Skeletal muscle satellite cell (primary cell): ENCODE measurements around the gene PGLYRP4.

Experiments
- H3K27me3 ChIP-seq: 2 replicates; pipeline ENCODE4 v1.7.0; 2013; ENCODE audit warnings: low read length; ENCODE audit not compliant: control insufficient read depth, insufficient read depth
- H3K36me3 ChIP-seq: 2 replicates; pipeline ENCODE4 v1.7.0; 2013; ENCODE audit warnings: mild to moderate bottlenecking, control low read depth, low read length; ENCODE audit not compliant: insufficient read depth
- H3K4me1 ChIP-seq: 2 replicates; pipeline ENCODE4 v1.7.0; 2013; ENCODE audit warnings: low read length; ENCODE audit not compliant: control insufficient read depth, insufficient read depth
- H3K4me2 ChIP-seq: 2 replicates; pipeline ENCODE4 v1.7.0; 2013; ENCODE audit warnings: mild to moderate bottlenecking, low read length
- H3K4me3 ChIP-seq: 2 replicates; pipeline ENCODE4 v1.7.0; 2013; ENCODE audit warnings: low read length
- H3K9ac ChIP-seq: 2 replicates; pipeline ENCODE4 v1.7.0; 2013; ENCODE audit warnings: mild to moderate bottlenecking, low read depth, low read length, moderate library complexity
- H3K9me3 ChIP-seq: replicated peaks from 2 replicates; pipeline ENCODE4 v1.7.0; 2013; ENCODE audit warnings: mild to moderate bottlenecking, control low read depth, low read length

Gene PGLYRP4

GRCh38 chr1:153390938-153391710, 42.5 kb upstream of the PGLYRP4 start, which contains the start of gene S100A8:
Gene S100A8, minus strand, starts transcription at chr1:153391073. Its CDS starts 538 bp downstream, at chr1:153390535.
- peaks cover 10% of the 10 kb centered on the region for H3K27me3 ChIP-seq
- no peaks in the 10 kb centered on the region for H3K36me3 ChIP-seq
- H3K4me2 ChIP-seq: no peak within 1 kb of the TSS
- no peaks in the 10 kb centered on the region for H3K4me1 ChIP-seq
- H3K9ac ChIP-seq: no peak within 1 kb of the TSS
- H3K9me3 ChIP-seq: no peaks in the 10 kb centered on the region
- no peak within 1 kb of the TSS for H3K4me3 ChIP-seq

DNA sequence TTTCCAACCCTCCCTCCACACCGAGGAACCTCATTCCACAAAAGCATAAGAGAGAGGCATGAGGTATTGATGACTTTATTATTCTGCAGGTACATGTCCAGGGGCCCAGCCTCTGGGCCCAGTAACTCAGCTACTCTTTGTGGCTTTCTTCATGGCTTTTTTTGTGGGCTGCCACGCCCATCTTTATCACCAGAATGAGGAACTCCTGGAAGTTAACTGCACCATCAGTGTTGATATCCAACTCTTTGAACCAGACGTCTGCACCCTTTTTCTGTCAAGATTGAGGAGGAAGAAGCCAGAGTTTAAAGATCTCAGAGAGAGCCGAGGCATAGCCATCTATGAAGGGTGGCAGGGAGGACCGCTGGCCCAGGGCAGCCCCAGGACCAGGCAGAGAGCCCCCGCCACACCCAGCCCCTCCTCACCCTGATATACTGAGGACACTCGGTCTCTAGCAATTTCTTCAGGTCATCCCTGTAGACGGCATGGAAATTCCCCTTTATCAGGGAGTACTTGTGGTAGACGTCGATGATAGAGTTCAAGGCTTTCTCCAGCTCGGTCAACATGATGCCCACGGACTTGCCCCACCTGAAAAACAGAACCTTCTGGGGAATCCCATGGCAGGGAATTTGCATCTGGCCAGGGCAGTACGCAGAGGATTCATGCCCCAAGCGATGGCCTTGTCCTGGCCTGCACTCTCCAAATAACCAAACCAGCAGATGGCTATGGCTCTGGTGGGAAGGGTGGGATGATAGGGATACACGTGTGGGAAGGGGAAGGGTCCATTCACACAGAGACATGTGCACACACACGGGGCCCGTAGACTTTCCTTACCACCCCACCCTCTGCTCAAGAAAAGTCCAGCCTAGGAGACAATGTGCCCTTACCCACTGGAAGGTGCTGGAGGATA, 41.6 kb upstream of the PGLYRP4 start:
- Histone ChIP-seq H3K4me3 (no peak overlapping the region), H3K4me1 (no peaks in the 10 kb centered on the region), H3K4me2 (no peak overlapping the region), H3K27me3 (peaks cover 7% of the 10 kb centered on the region), H3K9ac (no peak overlapping the region), H3K36me3 (no peaks in the 10 kb centered on the region), H3K9me3 (no peaks in the 10 kb centered on the region)

- H3K4me3 ChIP-seq: no peak overlapping the region
Observed at GRCh38 chr1:153389401-153389800, 40.8 kb upstream of the PGLYRP4 start.

GRCh38 chr1:153387785-153388184, 39.1 kb upstream of the PGLYRP4 start:
- peaks cover 9% of the 10 kb centered on the region for H3K27me3 ChIP-seq
- H3K4me1 ChIP-seq: no peaks in the 10 kb centered on the region
- H3K9ac ChIP-seq: no peak overlapping the region
- no peaks in the 10 kb centered on the region for H3K9me3 ChIP-seq
- no peaks in the 10 kb centered on the region for H3K36me3 ChIP-seq
- no peak overlapping the region for H3K4me2 ChIP-seq
- no peak overlapping the region for H3K4me3 ChIP-seq

More at GRCh38 chr1:153389401-153389800, 40.8 kb upstream of the PGLYRP4 start:
- Histone ChIP-seq H3K36me3 (no peaks in the 10 kb centered on the region), H3K4me2 (no peak overlapping the region), H3K27me3 (peaks cover 9% of the 10 kb centered on the region), H3K4me1 (no peaks in the 10 kb centered on the region), H3K9me3 (no peaks in the 10 kb centered on the region), H3K9ac (no peak overlapping the region)

DNA sequence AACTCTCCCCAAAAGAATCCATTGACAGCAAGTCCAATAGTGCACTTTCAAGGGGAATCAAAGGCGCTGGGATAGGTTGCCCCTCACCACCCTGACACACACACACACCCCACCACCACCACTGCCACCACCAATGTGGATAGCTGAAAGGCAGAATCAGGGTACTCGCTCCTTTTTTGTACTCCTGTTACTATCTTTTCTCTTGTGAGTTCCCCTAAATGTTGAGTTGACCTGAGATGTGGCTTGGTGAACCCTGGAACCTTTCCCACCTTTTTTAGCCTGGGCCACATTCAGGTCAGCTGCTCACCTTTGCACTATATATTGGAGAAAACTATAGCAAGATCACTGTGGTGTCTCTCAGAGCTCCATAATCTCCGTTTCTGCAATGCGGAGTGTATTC, 38.4 kb upstream of the PGLYRP4 start:
- H3K4me2 ChIP-seq: no peak overlapping the region
- peaks cover 4% of the 10 kb centered on the region for H3K27me3 ChIP-seq
- no peak overlapping the region for H3K4me3 ChIP-seq
- no peaks in the 10 kb centered on the region for H3K4me1 ChIP-seq
- no peaks in the 10 kb centered on the region for H3K9me3 ChIP-seq
- H3K9ac ChIP-seq: no peak overlapping the region
- H3K36me3 ChIP-seq: no peaks in the 10 kb centered on the region

GRCh38 chr1:153386500-153386901, 37.9 kb upstream of the PGLYRP4 start:
- no peaks in the 10 kb centered on the region for H3K4me1 ChIP-seq
- H3K9me3 ChIP-seq: no peaks in the 10 kb centered on the region
- H3K4me3 ChIP-seq: no peak overlapping the region
- H3K9ac ChIP-seq: no peak overlapping the region
- no peaks in the 10 kb centered on the region for H3K36me3 ChIP-seq
- peaks cover 3% of the 10 kb centered on the region for H3K27me3 ChIP-seq
- H3K4me2 ChIP-seq: no peak overlapping the region

- H3K9ac ChIP-seq: no peak overlapping the region
- H3K9me3 ChIP-seq: no peaks in the 10 kb centered on the region
- H3K4me2 ChIP-seq: no peak overlapping the region
- H3K27me3 ChIP-seq: peaks cover 3% of the 10 kb centered on the region
- no peaks in the 10 kb centered on the region for H3K36me3 ChIP-seq
- H3K4me3 ChIP-seq: no peak overlapping the region
- H3K4me1 ChIP-seq: no peaks in the 10 kb centered on the region
Observed at GRCh38 chr1:153384958-153385580, 36.4 kb upstream of the PGLYRP4 start.

- H3K9ac ChIP-seq: no peak overlapping the region
- H3K4me3 ChIP-seq: no peak overlapping the region
Observed at GRCh38 chr1:153380711-153381110, 32.1 kb upstream of the PGLYRP4 start.

GRCh38 chr1:153379591-153379990, 30.9 kb upstream of the PGLYRP4 start:
- no peaks in the 10 kb centered on the region for H3K4me1 ChIP-seq
- no peak overlapping the region for H3K4me3 ChIP-seq
- H3K27me3 ChIP-seq: peaks cover 3% of the 10 kb centered on the region
- no peak overlapping the region for H3K4me2 ChIP-seq
- no peaks in the 10 kb centered on the region for H3K9me3 ChIP-seq
- no peaks in the 10 kb centered on the region for H3K36me3 ChIP-seq
- no peak overlapping the region for H3K9ac ChIP-seq

More at GRCh38 chr1:153380711-153381110, 32.1 kb upstream of the PGLYRP4 start:
- no peaks in the 10 kb centered on the region for H3K36me3 ChIP-seq
- H3K4me2 ChIP-seq: no peak overlapping the region
- no peaks in the 10 kb centered on the region for H3K4me1 ChIP-seq
- H3K9me3 ChIP-seq: no peaks in the 10 kb centered on the region
- H3K27me3 ChIP-seq: peaks cover 7% of the 10 kb centered on the region

- H3K27me3 ChIP-seq: peaks cover 7% of the 10 kb centered on the region
- H3K9ac ChIP-seq: no peak within 1 kb of the TSS
- no peak within 1 kb of the TSS for H3K4me3 ChIP-seq
- no peaks in the 10 kb centered on the region for H3K4me1 ChIP-seq
- no peaks in the 10 kb centered on the region for H3K9me3 ChIP-seq
- no peaks in the 10 kb centered on the region for H3K36me3 ChIP-seq
- no peak within 1 kb of the TSS for H3K4me2 ChIP-seq
Observed at GRCh38 chr1:153375511-153375910, 26.9 kb upstream of the PGLYRP4 start, which contains the start of gene S100A12. Gene S100A12, minus strand, starts transcription at chr1:153375621. Its CDS starts 1,029 bp downstream, at chr1:153374592.

DNA sequence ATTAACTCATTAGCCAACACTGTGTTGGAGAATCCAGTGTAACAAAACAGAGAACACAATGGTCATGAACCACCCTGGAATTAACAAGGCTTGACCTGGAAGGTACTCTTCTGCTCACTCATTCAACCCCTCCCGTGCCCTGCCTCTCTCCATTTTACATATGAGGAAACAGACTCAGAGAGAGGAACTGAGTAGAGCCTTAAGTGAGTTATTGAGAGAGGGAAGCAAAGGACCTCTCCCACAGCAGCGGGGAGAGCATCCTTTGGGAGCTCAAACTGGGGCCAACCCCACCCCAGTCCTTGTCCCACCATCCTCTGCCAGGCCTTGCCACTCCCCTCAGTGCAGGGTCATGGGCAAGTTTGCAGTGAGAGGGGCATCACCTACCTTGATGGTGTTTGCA, 25.4 kb upstream of the PGLYRP4 start:
- peaks cover 7% of the 10 kb centered on the region for H3K27me3 ChIP-seq
- no peaks in the 10 kb centered on the region for H3K4me1 ChIP-seq
- no peak overlapping the region for H3K4me3 ChIP-seq
- no peaks in the 10 kb centered on the region for H3K36me3 ChIP-seq
- no peak overlapping the region for H3K9ac ChIP-seq
- no peak overlapping the region for H3K4me2 ChIP-seq
- H3K9me3 ChIP-seq: no peaks in the 10 kb centered on the region
